ENCODE data around the gene MEPE.

Gene MEPE

DNA sequence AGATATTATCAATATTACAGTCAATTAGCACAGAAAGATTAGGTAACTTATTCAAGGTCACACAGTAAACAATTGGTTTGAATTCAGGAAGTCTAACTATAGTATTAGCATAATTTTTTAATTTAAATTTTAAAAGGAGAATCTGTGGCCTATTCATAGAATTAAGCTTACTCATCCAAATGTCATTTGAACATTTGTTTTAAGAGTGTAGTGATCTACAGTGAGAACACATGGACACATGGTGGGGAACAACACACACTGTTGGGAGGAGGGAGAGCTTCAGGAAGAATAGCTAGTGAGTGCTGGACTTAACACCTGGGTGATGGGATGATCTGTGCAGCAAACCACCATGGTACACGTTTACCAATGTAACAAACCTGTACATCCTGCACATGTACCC is 48.3 kb downstream of the MEPE start (continued):
- no peak for TF ChIP-seq PATZ1 (CRISPR knock-in tag; IDR thresholded peaks at IDR 0.05; ENCODE audit: borderline replicate concordance)

DNA sequence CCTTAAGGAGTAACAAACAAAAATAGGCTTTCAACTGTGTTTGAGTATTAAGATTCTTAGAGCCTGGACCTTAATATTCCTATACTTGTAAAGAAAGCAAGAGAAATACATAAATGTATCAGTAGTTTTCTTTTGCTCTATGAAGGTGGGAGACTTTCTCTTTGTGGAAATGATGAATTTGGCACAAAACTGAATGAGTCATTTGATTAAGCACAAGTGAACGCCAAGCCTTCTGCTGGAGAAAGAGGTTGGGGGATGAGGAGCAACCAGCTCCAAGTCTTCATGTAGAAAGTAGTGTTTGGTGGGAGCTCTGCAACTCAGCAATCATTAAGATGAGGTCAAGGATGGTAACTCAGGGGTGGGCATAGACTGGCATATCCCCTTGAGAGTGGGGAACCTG is 49.6 kb downstream of the MEPE start:
- TF ChIP-seq, protein P1, sequence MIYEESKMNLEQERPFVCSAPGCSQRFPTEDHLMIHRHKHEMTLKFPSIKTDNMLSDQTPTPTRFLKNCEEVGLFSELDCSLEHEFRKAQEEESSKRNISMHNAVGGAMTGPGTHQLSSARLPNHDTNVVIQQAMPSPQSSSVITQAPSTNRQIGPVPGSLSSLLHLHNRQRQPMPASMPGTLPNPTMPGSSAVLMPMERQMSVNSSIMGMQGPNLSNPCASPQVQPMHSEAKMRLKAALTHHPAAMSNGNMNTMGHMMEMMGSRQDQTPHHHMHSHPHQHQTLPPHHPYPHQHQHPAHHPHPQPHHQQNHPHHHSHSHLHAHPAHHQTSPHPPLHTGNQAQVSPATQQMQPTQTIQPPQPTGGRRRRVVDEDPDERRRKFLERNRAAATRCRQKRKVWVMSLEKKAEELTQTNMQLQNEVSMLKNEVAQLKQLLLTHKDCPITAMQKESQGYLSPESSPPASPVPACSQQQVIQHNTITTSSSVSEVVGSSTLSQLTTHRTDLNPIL (CRISPR knock-in tag; IDR thresholded peaks at IDR 0.05; ENCODE audit: low read depth): no peak
- TF ChIP-seq PATZ1 (CRISPR knock-in tag; IDR thresholded peaks at IDR 0.05; ENCODE audit: borderline replicate concordance) (no peak), POU6F1 (CRISPR knock-in tag; IDR thresholded peaks at IDR 0.05; ENCODE audit: borderline replicate concordance, low read depth) (no peak), ZNF8 (CRISPR knock-in tag; IDR thresholded peaks at IDR 0.05) (no peak), TOX (CRISPR knock-in tag; IDR thresholded peaks at IDR 0.05; ENCODE audit: borderline replicate concordance) (no peak), ISL1 (CRISPR knock-in tag; IDR thresholded peaks at IDR 0.05) (no peak), RARB (CRISPR knock-in tag; IDR thresholded peaks at IDR 0.05) (no peak), ZNF70 (CRISPR knock-in tag; IDR thresholded peaks at IDR 0.05) (no peak), ESRRG (CRISPR knock-in tag; IDR thresholded peaks at IDR 0.05) (no peak), ARNTL (CRISPR knock-in tag; IDR thresholded peaks at IDR 0.05; ENCODE audit: borderline replicate concordance, low read depth) (no peak), GLIS3 (CRISPR knock-in tag; IDR thresholded peaks at IDR 0.05) (no peak), ZNF565 (CRISPR knock-in tag; conservative IDR thresholded peaks at IDR 0.05; ENCODE audit: low read depth) (no peak), TCF4 (CRISPR knock-in tag; IDR thresholded peaks at IDR 0.05; ENCODE audit: borderline replicate concordance) (no peak), CSDC2 (CRISPR knock-in tag; IDR thresholded peaks at IDR 0.05) (no peak), SNAI2 (CRISPR knock-in tag; IDR thresholded peaks at IDR 0.05) (no peak), ZFP30 (CRISPR knock-in tag; IDR thresholded peaks at IDR 0.05) (no peak), PPARA (CRISPR knock-in tag; IDR thresholded peaks at IDR 0.05; ENCODE audit: borderline replicate concordance) (no peak), ZFP3 (CRISPR knock-in tag; IDR thresholded peaks at IDR 0.05) (no peak)
- TF ChIP-seq, protein P2, sequence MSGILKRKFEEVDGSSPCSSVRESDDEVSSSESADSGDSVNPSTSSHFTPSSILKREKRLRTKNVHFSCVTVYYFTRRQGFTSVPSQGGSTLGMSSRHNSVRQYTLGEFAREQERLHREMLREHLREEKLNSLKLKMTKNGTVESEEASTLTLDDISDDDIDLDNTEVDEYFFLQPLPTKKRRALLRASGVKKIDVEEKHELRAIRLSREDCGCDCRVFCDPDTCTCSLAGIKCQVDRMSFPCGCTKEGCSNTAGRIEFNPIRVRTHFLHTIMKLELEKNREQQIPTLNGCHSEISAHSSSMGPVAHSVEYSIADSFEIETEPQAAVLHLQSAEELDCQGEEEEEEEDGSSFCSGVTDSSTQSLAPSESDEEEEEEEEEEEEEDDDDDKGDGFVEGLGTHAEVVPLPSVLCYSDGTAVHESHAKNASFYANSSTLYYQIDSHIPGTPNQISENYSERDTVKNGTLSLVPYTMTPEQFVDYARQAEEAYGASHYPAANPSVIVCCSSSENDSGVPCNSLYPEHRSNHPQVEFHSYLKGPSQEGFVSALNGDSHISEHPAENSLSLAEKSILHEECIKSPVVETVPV (CRISPR knock-in tag; IDR thresholded peaks at IDR 0.05): no peak
- TF ChIP-seq, protein P3, sequence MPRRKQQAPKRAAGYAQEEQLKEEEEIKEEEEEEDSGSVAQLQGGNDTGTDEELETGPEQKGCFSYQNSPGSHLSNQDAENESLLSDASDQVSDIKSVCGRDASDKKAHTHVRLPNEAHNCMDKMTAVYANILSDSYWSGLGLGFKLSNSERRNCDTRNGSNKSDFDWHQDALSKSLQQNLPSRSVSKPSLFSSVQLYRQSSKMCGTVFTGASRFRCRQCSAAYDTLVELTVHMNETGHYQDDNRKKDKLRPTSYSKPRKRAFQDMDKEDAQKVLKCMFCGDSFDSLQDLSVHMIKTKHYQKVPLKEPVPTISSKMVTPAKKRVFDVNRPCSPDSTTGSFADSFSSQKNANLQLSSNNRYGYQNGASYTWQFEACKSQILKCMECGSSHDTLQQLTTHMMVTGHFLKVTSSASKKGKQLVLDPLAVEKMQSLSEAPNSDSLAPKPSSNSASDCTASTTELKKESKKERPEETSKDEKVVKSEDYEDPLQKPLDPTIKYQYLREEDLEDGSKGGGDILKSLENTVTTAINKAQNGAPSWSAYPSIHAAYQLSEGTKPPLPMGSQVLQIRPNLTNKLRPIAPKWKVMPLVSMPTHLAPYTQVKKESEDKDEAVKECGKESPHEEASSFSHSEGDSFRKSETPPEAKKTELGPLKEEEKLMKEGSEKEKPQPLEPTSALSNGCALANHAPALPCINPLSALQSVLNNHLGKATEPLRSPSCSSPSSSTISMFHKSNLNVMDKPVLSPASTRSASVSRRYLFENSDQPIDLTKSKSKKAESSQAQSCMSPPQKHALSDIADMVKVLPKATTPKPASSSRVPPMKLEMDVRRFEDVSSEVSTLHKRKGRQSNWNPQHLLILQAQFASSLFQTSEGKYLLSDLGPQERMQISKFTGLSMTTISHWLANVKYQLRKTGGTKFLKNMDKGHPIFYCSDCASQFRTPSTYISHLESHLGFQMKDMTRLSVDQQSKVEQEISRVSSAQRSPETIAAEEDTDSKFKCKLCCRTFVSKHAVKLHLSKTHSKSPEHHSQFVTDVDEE (CRISPR knock-in tag; IDR thresholded peaks at IDR 0.05): no peak
- no peak for ATAC-seq

DNA sequence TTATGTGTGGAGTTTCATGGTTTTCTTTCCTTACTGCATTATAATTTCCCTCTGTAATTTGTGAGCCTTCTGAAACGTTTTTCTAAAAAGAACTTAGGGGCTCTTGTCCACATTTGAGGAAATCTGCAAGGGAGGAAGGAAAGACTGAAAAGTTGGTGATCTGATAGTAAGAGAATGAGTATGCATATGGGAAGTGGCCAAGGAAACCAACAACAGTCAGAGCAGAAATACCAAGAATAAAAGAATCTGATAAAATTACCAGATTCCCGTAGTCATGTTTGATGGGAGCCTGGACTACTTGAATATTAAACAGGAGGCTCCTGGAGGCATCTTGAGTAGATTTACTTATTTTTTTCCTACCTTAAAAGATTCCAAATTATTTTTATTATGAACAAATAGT is 50.1 kb downstream of the MEPE start:
- TF ChIP-seq ISL1 (CRISPR knock-in tag; IDR thresholded peaks at IDR 0.05) (no peak), GLIS3 (CRISPR knock-in tag; IDR thresholded peaks at IDR 0.05) (no peak), ZNF565 (CRISPR knock-in tag; conservative IDR thresholded peaks at IDR 0.05; ENCODE audit: low read depth) (no peak)
- TF ChIP-seq, protein P3 (CRISPR knock-in tag; IDR thresholded peaks at IDR 0.05): no peak
- TF ChIP-seq, protein P2 (CRISPR knock-in tag; IDR thresholded peaks at IDR 0.05): no peak
- no peak for ATAC-seq
